Hematopoietic multipotent progenitor cell treated with erythropoietin and hydrocortisone succinate and interleukin-3 and kit ligand, for 17 days (in vitro differentiated cells): Measurements from ENCODE around the gene LRRC37B.
"Not testable (repeated sequence)": the region's sequence is repeated elsewhere in the genome, so short reads cannot be mapped to it uniquely, and the experiment has no call there.

ENCODE experiments used
- DNase-seq: peaks from one replicate; pipeline ENCODE4 v3.0.0-alpha.2; 2015; ENCODE audit warnings: low spot score

The LRRC37B gene

DNA sequence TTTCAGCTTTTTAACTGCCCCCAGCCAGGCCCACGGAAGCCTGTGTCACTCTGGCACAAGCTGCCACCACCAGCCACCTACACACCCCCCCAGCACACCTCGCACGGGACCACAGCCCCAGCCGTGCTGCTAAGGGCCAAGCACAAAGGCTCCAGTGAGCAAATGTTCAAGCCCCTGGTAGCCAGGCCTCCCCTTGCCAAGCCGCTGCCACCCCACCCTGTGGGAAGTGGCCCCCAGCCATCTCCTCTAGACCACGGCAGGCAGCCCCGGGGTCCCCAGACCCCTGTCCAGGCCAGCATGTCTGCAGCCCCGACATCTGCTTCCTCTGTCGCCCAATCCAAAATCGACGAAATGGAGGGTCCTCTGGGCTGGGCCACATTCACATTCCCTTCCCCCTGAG lies 35.1 kb downstream of the LRRC37B start:
- not testable (repeated sequence) for DNase-seq

DNA sequence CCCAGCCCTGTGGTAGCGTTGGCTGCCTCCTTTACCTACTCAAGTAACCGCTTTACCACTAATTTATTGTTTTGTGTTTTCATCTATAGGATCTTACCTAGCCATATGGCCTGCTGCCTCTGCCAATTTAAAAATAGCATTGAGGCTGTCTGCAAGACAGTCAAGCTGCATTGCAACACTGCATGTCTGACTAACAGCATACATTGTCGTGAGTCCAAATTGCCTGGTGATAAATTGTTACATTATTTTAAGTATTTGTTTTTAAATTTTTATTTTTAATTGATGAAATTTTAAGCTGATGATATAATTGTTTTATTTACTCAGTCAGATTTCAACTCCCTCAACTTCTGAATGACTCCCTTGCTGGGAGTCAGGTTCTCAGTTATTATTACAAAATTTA lies 38.4 kb downstream of the LRRC37B start:
- DNase-seq, result not testable (repeated sequence)

DNA sequence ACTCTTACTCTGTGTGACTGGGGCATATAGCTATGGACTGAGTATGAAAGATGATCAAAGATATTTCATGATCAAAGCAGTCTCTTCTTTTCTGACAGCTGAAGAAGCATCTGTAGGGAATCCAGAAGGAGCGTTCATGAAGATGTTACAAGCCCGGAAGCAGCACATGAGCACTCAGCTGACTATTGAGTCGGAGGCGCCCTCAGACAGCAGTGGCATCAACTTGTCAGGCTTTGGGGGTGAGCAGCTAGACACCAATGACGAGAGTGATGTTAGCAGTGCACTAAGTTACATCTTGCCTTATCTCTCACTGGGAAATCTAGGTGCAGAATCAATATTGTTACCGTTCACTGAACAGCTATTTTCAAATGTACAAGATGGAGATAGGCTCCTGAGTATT lies 40.5 kb downstream of the LRRC37B start:
- DNase-seq, result not testable (repeated sequence)

DNA sequence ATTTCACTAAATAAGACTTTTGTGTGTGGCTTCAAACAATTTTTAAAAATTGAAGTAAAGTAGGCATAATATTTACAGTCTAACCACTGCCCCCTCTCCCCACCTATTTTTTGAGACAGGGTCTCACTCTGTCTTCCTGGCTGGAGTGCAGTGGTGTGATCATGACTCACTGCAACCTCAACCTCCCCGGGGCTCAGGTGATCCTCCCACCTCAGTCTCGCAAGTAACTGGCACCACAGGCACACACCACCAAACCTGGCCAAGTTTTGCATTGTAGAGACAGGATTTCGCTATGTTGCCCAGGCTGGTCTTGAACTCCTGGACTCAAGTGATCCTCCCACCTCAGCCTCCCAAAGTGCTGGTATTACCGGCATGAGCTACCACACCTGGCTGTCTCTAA lies 47.8 kb downstream of the LRRC37B start:
- DNase-seq, result not testable (repeated sequence)

DNA sequence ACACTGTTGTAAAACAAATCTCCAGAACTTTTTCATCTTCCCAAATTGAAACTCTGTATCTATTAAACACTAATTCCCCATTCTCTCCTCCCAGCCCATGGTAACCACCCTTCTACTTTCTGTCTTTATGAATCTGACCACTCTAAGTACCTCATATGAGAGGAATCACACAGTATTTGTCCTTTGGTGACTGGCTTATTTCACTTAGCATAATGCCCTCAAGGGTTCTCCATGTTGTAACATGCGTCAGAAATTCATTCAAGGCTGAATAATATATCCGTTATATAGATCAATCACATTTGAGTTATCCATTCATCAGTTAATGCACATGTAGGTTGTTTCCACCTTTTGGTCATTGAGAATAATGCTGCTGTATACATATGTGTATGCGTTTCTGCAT lies 48.2 kb downstream of the LRRC37B start:
- not testable (repeated sequence) for DNase-seq

DNA sequence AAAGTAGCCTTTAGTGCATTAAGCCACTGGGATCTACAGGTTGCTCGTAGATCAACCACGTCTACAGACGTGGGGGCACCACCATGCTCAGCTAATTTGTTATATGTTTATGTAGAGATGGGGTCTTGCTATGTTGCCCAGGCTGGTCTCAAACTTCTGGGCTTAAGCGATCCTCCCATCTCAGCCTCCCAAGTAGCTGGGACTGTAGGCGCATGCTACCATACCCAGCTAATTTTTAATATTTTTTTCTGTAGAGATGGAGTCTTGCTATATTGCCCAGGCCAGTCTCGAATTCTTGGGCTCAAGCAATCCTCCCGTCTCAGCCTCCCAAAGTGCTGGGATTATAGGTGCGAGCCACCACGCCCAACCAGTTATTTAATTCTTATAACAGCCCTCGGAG lies 49.3 kb downstream of the LRRC37B start:
- DNase-seq, result not testable (repeated sequence)

DNA sequence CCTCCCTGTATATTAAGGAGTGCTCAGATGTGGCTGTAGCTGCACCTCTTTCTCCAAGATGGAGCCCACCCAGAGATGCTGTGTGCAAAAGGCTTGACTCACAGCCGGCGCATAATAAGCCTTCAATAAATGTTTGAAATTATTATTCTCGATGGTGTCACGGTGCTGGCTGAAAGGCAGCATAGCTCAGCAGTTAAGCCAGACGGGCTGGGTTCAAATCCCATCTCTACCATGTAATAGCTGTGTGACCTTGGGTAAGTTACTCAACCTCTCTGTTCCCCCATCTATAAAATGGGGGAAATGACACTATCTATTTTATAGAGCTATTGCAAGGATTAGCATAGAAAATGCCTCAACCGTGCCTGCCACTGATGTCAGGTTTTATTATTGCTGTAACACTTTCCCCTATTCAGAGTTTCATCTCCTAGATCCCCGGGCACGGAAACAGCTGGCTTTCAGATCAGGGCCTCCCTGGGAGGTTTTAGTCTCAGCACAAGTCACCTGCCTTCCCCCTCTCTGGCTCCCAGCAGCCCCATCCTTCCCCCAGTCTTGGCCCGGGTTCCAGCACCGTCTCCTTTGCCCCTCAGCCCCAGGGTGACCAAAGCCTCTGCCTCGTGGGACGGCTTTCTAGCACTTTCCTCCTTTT lies 50.4 kb downstream of the LRRC37B start:
- DNase-seq, result not testable (repeated sequence)

DNA sequence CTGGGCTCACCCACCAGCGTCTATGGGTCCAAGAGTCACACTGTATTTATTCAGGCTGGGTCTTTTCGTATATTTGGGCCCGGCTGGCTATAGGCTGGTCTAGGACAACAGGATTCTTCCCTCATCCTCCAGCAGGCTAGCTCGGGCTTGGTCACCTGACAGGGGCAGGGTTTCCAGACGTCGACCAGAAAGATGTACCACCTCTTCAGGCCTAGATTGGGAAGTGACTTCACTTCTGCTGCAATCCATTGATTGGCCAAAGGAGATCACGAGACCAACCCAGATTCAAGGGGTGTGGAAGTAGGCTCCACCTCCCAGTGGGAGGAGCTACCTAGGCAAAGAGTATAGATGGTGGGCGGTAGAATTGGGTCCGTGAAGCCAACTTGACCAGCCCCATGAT lies 53.5 kb downstream of the LRRC37B start:
- not testable (repeated sequence) for DNase-seq

DNA sequence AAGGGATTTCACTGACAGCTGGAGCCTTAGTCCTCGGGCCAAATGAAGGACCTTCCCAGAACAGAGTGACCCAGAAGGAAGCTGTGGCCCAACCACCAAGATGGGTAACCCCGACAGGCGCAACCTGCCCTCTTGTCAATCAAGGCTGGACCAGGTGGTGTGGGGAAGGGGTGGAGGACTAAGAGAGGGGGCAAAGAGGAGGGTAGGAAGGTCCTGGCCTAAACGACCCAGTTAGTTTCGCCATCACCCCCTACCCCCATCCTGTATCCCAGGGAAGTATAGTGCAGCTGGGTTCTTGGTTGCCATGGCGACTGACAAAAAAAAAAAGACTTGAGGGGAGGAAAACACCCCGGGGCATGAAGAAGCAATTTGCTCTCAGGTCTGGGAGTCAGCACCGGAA lies 54.7 kb downstream of the LRRC37B start:
- DNase-seq, result not testable (repeated sequence)

DNA sequence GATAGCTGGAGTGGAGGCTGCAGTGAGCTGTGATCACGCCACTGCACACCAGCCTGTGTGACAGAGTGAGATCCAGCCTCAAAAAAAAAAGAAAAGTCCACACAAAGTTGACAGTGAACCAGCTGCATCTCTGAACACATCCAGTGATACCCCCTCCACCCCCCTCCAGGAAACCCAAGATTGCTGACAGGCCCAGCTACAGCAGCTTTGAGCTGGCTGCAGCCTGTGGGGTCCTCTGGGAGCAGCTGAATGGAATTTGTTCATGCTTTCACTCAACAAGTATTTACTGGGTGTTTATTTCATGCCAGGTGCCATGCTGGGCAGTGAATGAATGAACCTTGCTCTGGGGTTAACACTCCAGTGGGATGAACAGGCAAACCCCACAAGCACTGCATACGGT lies 56.9 kb downstream of the LRRC37B start:
- not testable (repeated sequence) for DNase-seq

DNA sequence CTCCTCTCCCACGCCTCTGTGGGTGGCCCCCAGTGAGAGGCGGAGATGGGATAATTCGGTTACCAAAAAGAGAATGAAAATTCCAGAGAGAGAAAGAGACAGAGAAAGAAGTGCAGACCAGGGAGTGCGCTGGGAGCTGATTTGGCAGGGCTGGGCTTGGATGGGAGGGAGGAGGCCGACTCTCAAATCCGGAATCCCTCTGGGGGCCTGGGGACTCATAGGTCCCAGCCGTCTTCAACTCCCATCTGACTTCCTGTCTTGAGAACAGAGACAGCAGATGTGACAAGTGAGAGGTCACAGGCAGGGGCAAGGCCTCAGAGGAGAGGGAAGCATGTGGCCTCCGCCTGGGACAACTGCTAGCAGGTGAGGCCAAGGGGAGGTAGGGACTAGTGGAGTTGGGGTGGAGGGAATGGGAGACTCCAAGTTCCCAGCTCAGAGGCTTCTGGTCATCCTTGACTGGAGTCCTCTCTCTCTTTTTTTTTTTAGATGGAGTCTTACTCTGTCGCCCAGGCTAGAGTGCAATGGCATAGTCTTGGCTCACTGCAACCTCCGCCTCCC lies 59.0 kb downstream of the LRRC37B start:
- not testable (repeated sequence) for DNase-seq

DNA sequence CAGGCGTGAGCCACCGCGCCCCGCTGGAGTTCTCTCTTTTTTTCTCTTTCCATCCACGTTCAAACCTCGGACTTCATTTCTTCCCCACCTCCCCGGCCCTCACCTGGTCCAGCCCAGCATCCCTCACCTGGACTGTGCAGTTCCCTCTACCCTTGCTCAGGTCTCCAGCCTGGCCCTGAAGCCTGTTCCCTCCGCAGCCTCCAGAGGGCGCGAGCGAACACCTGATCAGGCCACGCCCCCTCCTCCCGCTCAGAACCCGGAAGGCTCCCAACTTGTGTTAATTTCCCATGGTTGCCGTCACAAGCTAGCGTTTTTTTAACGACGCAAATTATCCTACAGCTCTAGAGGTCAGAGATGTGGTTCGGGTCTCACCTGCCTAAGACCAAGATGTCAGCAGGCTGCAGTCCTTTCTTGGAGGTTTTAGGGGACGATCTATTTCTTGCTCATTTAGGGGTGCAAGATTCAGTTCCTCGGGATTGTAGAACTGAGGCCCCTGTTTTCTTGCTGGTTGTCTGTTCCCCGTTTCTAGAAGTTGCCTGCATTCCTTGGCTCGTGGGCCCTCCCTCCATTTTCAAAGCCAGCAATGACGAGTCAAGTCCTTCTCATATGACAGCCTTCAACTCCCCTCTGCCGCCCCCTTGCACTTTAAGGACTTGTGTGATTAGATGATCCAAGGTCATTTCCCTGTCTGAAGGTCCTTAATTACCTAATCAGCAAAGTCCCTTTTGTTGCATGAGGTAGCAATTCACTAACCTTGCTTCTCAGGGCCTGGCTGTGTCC lies 59.9 kb downstream of the LRRC37B start:
- DNase-seq, result peak; percentile 15

DNA sequence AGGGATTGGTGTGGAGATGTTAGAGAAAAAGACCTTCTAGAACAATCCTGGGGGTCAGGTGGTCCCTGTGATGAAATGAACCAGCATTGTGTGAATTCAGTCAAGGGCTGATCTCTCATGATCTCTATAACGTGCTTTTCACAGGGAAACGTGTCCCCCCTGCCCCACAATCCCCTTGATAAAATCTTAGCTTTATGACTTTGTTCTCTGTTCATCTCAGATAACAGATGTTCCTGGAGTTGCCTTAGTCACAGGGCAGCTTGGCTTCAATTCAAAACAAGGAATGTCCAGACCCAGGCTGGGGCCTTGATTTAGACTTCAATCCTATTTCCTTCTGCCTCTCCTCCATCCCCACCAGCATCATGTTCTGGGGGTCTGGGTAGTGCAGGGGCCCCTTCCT lies 61.9 kb downstream of the LRRC37B start:
- not testable (repeated sequence) for DNase-seq

DNA sequence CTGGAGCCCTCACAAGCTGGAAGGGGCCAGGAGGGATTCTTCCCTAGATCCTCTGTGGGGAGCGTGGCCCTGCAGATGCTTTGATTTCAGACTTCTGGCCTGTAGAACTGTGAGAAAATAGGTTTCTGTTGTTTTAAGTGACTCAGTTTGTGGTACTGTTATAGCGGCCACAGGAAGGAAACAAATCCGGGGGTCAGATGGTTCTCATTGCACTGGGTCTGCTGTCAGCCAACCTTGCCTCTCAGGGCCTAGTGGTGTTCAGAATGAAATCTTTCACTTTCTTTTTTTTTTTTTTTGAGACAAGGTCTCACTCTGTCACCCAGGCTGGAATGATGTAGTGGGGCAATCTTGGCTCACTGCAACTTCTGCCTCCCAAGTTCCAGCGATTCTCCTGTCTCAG lies 64.8 kb downstream of the LRRC37B start:
- DNase-seq, result not testable (repeated sequence)

DNA sequence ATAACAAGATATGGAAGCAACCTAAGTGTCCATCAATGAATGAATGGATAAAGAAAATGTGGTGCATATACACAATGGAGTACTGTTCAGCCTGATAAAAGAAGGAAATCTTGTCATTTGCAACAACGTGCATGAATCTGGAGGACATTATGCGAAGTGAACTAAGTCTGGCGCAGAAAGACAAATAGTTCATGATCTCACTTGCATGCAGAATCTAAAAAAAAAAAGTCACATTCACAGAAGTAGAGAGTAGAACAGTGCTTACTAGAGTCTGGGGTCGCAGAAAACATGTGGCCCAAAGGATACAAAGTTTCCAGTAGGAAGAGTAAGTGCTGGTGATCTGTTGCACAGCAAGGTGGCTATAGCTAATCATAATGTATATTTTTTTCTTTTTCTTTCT lies 65.9 kb downstream of the LRRC37B start:
- not testable (repeated sequence) for DNase-seq

DNA sequence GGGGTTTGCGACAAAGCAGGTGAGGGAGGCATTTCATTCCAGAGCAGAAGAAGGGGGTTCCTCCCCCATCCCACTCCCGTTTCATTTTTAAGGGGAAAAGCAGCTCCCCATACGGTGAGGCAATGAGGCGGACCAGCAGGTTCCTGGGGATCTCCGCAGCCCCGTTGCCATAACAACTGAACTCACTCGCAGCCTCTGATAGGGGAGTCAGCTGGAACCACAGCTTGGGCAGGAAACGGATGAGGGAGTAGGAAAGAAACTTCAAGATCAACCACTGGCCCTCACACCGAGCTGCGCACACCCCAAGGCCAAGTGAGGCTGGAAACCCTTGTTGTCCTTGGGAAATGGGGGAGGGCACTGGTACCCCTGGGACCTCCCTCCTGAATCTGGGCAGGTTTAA lies 72.6 kb downstream of the LRRC37B start:
- DNase-seq, result not testable (repeated sequence)

DNA sequence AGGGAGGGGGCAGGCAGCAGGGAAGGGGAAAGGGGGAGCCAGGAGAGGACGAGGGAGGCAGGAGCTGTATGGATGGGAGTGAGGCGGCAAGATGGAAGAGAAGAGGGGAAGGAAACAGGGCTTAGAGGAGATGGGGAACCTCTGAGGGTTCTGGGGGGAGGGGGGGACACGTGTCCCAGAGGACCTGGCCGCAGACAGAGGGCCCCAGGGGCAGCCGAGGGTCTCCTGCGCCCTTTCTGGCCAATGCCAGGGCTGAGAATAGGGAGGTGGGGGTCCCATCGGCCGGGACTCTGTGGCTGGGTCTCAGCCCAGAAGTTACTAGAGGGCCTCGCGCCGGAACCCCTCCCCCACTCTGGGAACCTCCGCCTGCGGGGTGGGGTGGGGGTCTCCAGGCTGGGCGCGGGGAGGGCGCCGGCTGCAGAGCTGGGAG lies 76.4 kb downstream of the LRRC37B start:
- not testable (repeated sequence) for DNase-seq

DNA sequence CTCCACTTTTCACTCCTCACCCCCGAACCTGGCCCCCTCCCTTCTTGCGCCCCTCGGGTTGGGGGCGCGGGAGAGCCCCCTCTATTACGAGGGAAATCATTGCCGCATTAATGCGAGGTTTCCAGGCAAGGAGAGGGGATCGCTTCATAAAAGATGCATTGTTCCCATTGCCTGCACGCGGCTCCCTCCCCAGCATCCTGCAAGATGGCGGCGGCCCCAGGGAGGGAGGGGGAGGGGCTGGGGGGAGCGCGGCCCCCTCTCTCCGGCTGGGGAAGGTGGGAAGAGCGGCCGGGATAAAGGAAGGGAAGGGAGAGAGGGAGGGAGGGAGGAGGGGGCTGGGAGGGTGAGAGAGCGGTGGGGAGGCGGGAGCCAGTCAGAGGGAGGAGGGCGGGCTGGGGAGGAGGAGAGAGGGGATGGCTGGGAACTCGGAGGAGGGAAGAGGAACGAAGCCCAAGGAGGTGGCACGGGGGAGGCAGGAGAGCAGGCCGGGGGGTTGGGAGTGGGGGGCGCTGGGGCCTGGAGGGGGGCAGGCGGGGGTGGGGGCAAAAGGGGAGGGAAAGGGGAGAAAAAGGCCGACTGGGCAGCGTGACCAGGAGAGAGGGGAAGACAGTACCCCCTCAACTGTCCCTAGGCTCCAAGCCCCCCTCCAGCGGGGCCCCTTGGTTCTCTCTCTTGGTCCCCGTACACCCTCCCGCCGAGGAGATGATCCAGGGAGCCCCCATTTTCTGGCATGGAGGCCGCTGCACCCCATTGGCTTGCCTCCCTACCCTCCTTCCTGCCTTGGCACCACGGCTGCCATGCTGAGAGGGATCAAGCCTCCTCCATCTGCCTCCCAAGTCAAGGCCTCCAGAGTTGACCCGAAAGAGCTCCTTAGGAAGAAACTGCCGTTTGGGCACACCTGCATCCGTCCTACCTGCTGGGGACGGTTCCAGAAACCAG lies 77.1 kb downstream of the LRRC37B start:
- not testable (repeated sequence) for DNase-seq

DNA sequence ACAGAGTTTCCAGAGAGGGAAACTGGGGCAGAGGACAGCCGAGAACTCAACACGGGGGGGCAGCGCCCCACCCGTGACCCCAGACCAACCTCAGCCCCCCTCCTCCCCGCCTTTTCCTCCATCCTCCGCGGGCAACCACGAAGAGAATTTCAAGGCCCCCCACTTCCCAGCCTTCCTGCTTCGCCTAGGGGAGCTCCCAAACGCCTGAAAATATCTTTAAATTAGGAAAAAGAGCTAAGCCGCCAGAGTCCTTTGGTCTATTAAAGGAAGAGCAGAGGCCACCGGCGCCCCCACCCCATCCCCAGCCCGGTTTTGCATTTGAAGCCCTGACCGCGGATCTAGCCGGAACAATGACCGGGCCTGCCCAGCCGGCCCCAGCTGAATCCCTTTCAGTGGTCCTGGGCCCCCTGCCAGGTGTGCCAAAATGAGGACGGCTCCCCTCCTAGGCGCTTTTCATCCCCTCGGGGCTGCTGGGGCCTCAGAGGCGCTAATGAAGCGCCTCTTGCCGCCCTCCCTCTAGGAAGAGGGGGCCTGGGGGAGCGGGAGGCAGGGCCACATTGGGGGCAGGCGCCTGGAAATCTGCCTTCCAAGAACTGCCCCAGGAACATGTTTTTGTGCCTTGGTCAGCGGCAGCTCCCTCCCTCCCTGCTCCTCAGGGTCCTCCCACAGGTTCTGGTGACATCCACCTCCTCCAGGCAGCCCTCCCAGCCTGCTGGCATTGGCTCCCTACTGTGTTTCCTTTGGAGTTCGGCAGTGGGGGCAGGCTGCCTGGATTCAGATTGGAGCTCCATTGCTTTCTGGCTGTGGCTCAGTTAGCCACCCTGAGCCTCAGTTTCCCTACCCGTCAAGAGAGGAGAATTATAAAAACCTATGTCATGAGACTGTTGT lies 78.0 kb downstream of the LRRC37B start:
- DNase-seq, result not testable (repeated sequence)

DNA sequence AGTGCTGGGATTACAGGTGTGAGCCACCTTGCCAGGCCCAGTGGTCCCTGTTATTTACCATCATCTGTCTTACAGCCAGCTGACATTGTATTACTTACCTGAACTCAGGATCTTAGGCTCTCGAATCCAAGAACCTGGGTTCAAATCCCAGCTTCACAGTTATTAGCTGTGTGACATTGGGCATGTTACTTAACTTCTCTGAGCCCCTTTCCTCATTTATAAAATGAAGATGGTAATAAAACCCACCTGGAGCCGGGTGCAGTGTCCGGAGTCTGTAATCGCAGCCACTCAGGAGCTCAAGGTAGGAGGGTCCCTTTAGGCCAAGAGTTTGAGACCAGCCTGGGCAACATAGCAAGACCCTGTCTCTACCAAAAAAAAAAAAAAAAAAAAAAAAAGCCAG lies 79.7 kb downstream of the LRRC37B start:
- DNase-seq, result not testable (repeated sequence)

DNA sequence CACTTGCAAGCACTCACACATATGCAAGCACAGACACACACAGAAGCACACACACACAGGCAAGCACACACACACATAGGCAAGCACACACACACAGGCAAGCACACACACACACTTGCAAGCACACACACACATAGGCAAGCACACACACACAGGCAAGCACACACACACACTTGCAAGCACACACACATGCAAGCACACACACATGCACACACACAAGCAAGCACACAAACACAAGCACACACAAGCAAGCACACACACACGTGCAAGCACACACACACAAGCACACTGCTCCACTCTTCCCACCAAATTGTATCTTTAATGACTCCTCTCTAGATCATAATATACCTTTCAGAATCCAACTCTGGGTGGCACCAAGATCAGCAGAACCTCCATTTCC lies 84.9 kb downstream of the LRRC37B start:
- DNase-seq, result not testable (repeated sequence)
